Measurements from ENCODE around the gene CCR7.

GRCh38 chr17:40565769-40566409 lies 617 bp upstream of the CCR7 start:
- TF ChIP-seq, protein P1, sequence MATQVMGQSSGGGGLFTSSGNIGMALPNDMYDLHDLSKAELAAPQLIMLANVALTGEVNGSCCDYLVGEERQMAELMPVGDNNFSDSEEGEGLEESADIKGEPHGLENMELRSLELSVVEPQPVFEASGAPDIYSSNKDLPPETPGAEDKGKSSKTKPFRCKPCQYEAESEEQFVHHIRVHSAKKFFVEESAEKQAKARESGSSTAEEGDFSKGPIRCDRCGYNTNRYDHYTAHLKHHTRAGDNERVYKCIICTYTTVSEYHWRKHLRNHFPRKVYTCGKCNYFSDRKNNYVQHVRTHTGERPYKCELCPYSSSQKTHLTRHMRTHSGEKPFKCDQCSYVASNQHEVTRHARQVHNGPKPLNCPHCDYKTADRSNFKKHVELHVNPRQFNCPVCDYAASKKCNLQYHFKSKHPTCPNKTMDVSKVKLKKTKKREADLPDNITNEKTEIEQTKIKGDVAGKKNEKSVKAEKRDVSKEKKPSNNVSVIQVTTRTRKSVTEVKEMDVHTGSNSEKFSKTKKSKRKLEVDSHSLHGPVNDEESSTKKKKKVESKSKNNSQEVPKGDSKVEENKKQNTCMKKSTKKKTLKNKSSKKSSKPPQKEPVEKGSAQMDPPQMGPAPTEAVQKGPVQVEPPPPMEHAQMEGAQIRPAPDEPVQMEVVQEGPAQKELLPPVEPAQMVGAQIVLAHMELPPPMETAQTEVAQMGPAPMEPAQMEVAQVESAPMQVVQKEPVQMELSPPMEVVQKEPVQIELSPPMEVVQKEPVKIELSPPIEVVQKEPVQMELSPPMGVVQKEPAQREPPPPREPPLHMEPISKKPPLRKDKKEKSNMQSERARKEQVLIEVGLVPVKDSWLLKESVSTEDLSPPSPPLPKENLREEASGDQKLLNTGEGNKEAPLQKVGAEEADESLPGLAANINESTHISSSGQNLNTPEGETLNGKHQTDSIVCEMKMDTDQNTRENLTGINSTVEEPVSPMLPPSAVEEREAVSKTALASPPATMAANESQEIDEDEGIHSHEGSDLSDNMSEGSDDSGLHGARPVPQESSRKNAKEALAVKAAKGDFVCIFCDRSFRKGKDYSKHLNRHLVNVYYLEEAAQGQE (IDR thresholded peaks at IDR 0.05; ENCODE audit: borderline replicate concordance in 1 of 2, low read depth in 1 of 2, low read length in 2 of 2): no peak
- TF ChIP-seq POLR2AphosphoS5 (IDR thresholded peaks at IDR 0.05; ENCODE audit: low read depth, low read length) (no peak), ZSCAN31 (CRISPR knock-in tag; IDR thresholded peaks at IDR 0.05; ENCODE audit: low read depth) (no peak), EZH2 (conservative IDR thresholded peaks at IDR 0.05; ENCODE audit: low read depth, low read length) (no peak), NCOA1 (CRISPR knock-in tag; IDR thresholded peaks at IDR 0.05) (no peak), CHD2 (IDR thresholded peaks at IDR 0.05; ENCODE audit: low read depth, low read length) (no peak), FOXJ3 (CRISPR knock-in tag; IDR thresholded peaks at IDR 0.05; ENCODE audit: borderline replicate concordance) (no peak), ZSCAN30 (CRISPR knock-in tag; IDR thresholded peaks at IDR 0.05) (no peak)
- TF ChIP-seq, protein P2, sequence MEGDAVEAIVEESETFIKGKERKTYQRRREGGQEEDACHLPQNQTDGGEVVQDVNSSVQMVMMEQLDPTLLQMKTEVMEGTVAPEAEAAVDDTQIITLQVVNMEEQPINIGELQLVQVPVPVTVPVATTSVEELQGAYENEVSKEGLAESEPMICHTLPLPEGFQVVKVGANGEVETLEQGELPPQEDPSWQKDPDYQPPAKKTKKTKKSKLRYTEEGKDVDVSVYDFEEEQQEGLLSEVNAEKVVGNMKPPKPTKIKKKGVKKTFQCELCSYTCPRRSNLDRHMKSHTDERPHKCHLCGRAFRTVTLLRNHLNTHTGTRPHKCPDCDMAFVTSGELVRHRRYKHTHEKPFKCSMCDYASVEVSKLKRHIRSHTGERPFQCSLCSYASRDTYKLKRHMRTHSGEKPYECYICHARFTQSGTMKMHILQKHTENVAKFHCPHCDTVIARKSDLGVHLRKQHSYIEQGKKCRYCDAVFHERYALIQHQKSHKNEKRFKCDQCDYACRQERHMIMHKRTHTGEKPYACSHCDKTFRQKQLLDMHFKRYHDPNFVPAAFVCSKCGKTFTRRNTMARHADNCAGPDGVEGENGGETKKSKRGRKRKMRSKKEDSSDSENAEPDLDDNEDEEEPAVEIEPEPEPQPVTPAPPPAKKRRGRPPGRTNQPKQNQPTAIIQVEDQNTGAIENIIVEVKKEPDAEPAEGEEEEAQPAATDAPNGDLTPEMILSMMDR (CRISPR knock-in tag; IDR thresholded peaks at IDR 0.05): no peak
- TF ChIP-seq, protein P3, sequence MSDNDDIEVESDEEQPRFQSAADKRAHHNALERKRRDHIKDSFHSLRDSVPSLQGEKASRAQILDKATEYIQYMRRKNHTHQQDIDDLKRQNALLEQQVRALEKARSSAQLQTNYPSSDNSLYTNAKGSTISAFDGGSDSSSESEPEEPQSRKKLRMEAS (IDR thresholded peaks at IDR 0.05): no peak
- TF ChIP-seq, protein P4, sequence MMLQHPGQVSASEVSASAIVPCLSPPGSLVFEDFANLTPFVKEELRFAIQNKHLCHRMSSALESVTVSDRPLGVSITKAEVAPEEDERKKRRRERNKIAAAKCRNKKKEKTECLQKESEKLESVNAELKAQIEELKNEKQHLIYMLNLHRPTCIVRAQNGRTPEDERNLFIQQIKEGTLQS (CRISPR knock-in tag; IDR thresholded peaks at IDR 0.05): no peak
